GM12865 (cell line): Measurements from ENCODE around the gene MAPK8.

Experiments used
- DNase-seq: peaks from one replicate; pipeline ENCODE4 v3.0.0; 2010; ENCODE audit warnings: low read depth
- H3K4me3 ChIP-seq: 2 replicates; pipeline ENCODE4 v1.5.1; 2011; ENCODE audit warnings: mild to moderate bottlenecking, low read depth, low read length, control low read depth
- CTCF ChIP-seq: IDR thresholded peaks from 2 replicates; pipeline ENCODE4 v1.5.1; 2011; ENCODE audit warnings: low read length, control low read depth, low read depth, inconsistent platforms; ENCODE audit not compliant: insufficient read depth; ENCODE audit errors: missing control alignments

The MAPK8 gene

GRCh38 chr10:48444861-48445841 lies 138.7 kb downstream of the MAPK8 start:
- DNase-seq = no peak
- no peak overlapping the region for H3K4me3 ChIP-seq
- TF ChIP-seq CTCF = no peak

GRCh38 chr10:48445932-48446331 lies 139.5 kb downstream of the MAPK8 start:
- H3K4me3 ChIP-seq = no peak overlapping the region
- no peak for DNase-seq
- TF ChIP-seq CTCF = no peak

GRCh38 chr10:48446785-48447184 lies 140.3 kb downstream of the MAPK8 start:
- no peak for TF ChIP-seq CTCF

GRCh38 chr10:48447356-48448215 lies 141.1 kb downstream of the MAPK8 start:
- no peak for DNase-seq
- no peak overlapping the region for H3K4me3 ChIP-seq
- TF ChIP-seq CTCF = no peak

More at GRCh38 chr10:48446785-48447184, 140.3 kb downstream of the MAPK8 start:
- DNase-seq = no peak
- no peak overlapping the region for H3K4me3 ChIP-seq

- no peak overlapping the region for H3K4me3 ChIP-seq
- TF ChIP-seq CTCF = no peak
- DNase-seq = no peak
Observed at GRCh38 chr10:48448796-48449195, 142.3 kb downstream of the MAPK8 start.

- TF ChIP-seq CTCF = no peak
- no peak for DNase-seq
- no peak overlapping the region for H3K4me3 ChIP-seq
Observed at GRCh38 chr10:48449501-48450232, 143.2 kb downstream of the MAPK8 start.
